ENCODE data around the gene CCDC117. TPM values are rescaled to one million over a fixed set of nuclear protein-coding genes. Genes with fewer than 3 reads are reported as not detected.
"Not testable (repeated sequence)": the region's sequence is repeated elsewhere in the genome, so short reads cannot be mapped to it uniquely, and the experiment has no call there.

Gene CCDC117
- total RNA-seq, 2 donors from 2014 or later, result 40.9 TPM

GRCh38 chr22:28821452-28821851 is 49.0 kb downstream of the CCDC117 start:
- Histone ChIP-seq H3K4me1 (ENCODE audit: control insufficient read depth, insufficient read depth, low read length) (peaks cover 4% of the 10 kb centered on the region), H3K27me3 (ENCODE audit: control insufficient read depth, insufficient read depth, low read length, poor library complexity, severe bottlenecking) (no peaks in the 10 kb centered on the region), H3K27ac (ENCODE audit: low read depth, low read length) (no peak overlapping the region), H3K4me3 (ENCODE audit: low read length) (no peak overlapping the region), H3K36me3 (ENCODE audit: control insufficient read depth, insufficient read depth, low read length) (no peaks in the 10 kb centered on the region), H3K9me3 (ENCODE audit: control insufficient read depth, low read length) (no peaks in the 10 kb centered on the region), H3K9ac (ENCODE audit: extremely low read depth, low read length, poor library complexity, severe bottlenecking) (no peak overlapping the region)
- no peak overlapping the region for H3K27ac Mint-ChIP-seq
- 97 to 100% methylated on average over 1 of the region's 1 CpG for WGBS, 2 experiments (ENCODE audit: insufficient coverage in 1 of 2, insufficient read length in 1 of 2)
- H3K27me3 Mint-ChIP-seq (ENCODE audit: insufficient read depth), result no peaks in the 10 kb centered on the region
- no peak overlapping the region for H3K4me3 Mint-ChIP-seq
- DNase-seq, result no peak
- peaks cover 7% of the 10 kb centered on the region for H3K36me3 Mint-ChIP-seq (ENCODE audit: low read depth)
- H3K4me1 Mint-ChIP-seq, result peaks cover 23% of the 10 kb centered on the region
- TF ChIP-seq CTCF (conservative IDR thresholded peaks at IDR 0.05), result no peak
- peaks cover 2% of the 10 kb centered on the region for H3K9me3 Mint-ChIP-seq

DNA sequence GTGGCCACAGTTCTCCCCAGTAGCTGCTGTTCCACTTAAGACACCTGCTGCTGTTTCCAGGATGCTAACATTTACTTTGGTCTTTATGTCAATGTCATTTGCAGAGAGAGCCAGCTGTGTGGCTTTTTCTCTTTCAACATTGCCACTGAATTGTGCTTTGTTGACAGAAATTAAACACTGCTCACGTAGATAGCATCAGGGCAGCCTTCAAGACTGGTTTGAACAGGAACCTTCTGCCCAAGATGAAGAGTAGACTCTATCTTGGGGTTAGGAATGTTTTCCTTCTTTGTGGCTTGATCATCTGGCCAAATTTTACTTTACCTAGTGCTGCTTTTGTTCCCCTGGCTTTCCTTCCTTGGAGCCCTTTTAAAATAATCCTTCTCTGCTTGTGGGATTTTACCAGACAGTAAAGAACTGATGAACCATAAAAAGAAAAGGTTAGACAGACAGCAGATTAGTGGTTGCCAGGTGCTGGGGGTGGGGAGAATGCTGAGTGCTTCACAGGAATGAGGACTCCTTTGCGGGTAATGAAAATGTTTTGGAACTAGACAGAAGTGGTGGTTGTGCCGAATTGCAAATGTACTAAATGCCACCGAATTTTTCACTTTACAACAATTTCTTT is 50.5 kb downstream of the CCDC117 start:
- H3K4me3 Mint-ChIP-seq, result no peak overlapping the region
- Histone ChIP-seq H3K9me3 (ENCODE audit: control insufficient read depth, low read length) (no peaks in the 10 kb centered on the region), H3K27ac (ENCODE audit: low read depth, low read length) (peak overlapping the region; percentile 96), H3K4me3 (ENCODE audit: low read length) (no peak overlapping the region), H3K9ac (ENCODE audit: extremely low read depth, low read length, poor library complexity, severe bottlenecking) (no peak overlapping the region), H3K27me3 (ENCODE audit: control insufficient read depth, insufficient read depth, low read length, poor library complexity, severe bottlenecking) (no peaks in the 10 kb centered on the region), H3K4me1 (ENCODE audit: control insufficient read depth, insufficient read depth, low read length) (peaks cover 4% of the 10 kb centered on the region), H3K36me3 (ENCODE audit: control insufficient read depth, insufficient read depth, low read length) (no peaks in the 10 kb centered on the region)
- H3K4me1 Mint-ChIP-seq, result peaks cover 23% of the 10 kb centered on the region
- no peak for DNase-seq
- WGBS, 2 experiments (ENCODE audit: insufficient coverage in 1 of 2, insufficient read length in 1 of 2), result 61 to 81% methylated on average over 3 to 4 of the region's 4 CpGs
- H3K36me3 Mint-ChIP-seq (ENCODE audit: low read depth), result peaks cover 7% of the 10 kb centered on the region
- TF ChIP-seq CTCF (conservative IDR thresholded peaks at IDR 0.05), result no peak
- peaks cover 2% of the 10 kb centered on the region for H3K9me3 Mint-ChIP-seq
- no peak overlapping the region for H3K27ac Mint-ChIP-seq
- H3K27me3 Mint-ChIP-seq (ENCODE audit: insufficient read depth), result no peaks in the 10 kb centered on the region

DNA sequence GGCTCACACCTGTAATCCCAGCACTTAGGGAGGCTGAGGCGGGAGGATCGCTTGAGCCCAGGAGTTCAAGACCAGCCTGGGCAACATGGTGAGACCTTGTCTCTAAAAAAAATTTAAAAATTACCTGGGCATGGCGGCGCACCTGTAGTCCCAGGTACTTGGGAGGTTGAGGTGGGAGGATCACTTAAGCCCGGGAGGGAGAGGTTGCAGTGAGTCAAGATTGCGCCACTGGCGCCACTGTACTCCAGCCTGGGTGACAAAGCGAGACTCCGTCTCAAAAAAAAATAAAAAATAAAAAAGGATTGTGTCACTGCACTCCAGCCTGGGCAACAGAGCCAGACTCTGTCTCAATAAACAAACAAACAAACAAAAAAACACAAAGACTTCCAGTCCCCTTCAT is 52.0 kb downstream of the CCDC117 start:
- not testable (repeated sequence) for H3K9me3 Mint-ChIP-seq; H3K9ac ChIP-seq (ENCODE audit: extremely low read depth, low read length, poor library complexity, severe bottlenecking)

GRCh38 chr22:28826430-28826829 is 53.9 kb downstream of the CCDC117 start:
- H3K36me3 ChIP-seq (ENCODE audit: control insufficient read depth, insufficient read depth, low read length); DNase-seq; H3K4me3 Mint-ChIP-seq; H3K27me3 Mint-ChIP-seq (ENCODE audit: insufficient read depth); H3K36me3 Mint-ChIP-seq (ENCODE audit: low read depth); H3K27me3 ChIP-seq (ENCODE audit: control insufficient read depth, insufficient read depth, low read length, poor library complexity, severe bottlenecking); H3K4me3 ChIP-seq (ENCODE audit: low read length); H3K9me3 Mint-ChIP-seq; H3K4me1 Mint-ChIP-seq; H3K9ac ChIP-seq (ENCODE audit: extremely low read depth, low read length, poor library complexity, severe bottlenecking); H3K27ac ChIP-seq (ENCODE audit: low read depth, low read length); H3K27ac Mint-ChIP-seq; H3K4me1 ChIP-seq (ENCODE audit: control insufficient read depth, insufficient read depth, low read length); H3K9me3 ChIP-seq (ENCODE audit: control insufficient read depth, low read length): not testable (repeated sequence)
- 96% methylated on average over 3 of the region's 4 CpGs; no CpG with 5 or more reads in 1 of the 2 experiments for WGBS, 2 experiments (ENCODE audit: insufficient coverage in 1 of 2, insufficient read length in 1 of 2)

More for the DNA sequence above, 52.0 kb downstream of the CCDC117 start:
- not testable (repeated sequence) for H3K4me1 ChIP-seq (ENCODE audit: control insufficient read depth, insufficient read depth, low read length); H3K36me3 ChIP-seq (ENCODE audit: control insufficient read depth, insufficient read depth, low read length); H3K27me3 ChIP-seq (ENCODE audit: control insufficient read depth, insufficient read depth, low read length, poor library complexity, severe bottlenecking); H3K27ac Mint-ChIP-seq; H3K4me3 Mint-ChIP-seq; H3K27ac ChIP-seq (ENCODE audit: low read depth, low read length); DNase-seq; H3K9me3 ChIP-seq (ENCODE audit: control insufficient read depth, low read length); H3K36me3 Mint-ChIP-seq (ENCODE audit: low read depth); H3K4me3 ChIP-seq (ENCODE audit: low read length); H3K27me3 Mint-ChIP-seq (ENCODE audit: insufficient read depth)
- peaks cover 12% of the 10 kb centered on the region for H3K4me1 Mint-ChIP-seq
- 95 to 96% methylated on average over 6 to 9 of the region's 9 CpGs for WGBS, 2 experiments (ENCODE audit: insufficient coverage in 1 of 2, insufficient read length in 1 of 2)

Data from endodermal cell (in vitro differentiated cells).